Activated CD8-positive, alpha-beta memory T cell treated with anti-CD3 and anti-CD28 coated beads for 4 hours (primary cell): ENCODE measurements around the gene ZNF484.
"Not testable (repeated sequence)": the region's sequence is repeated elsewhere in the genome, so short reads cannot be mapped to it uniquely, and the experiment has no call there.

Source experiments
- DNase-seq, 2 donors: peaks; one replicate each; pipeline ENCODE4 v3.0.0-alpha.2; 2020; ENCODE audit warnings: low read depth in 2 of 2

Gene ZNF484

GRCh38 chr9:92877531-92878430 is at the start of gene ZNF484:
TSS of gene ZNF484 (minus strand) at chr9:92878038. CDS start at chr9:92875029, 3,009 bp downstream.
- peak; percentile 94 to 97 for DNase-seq

- DNase-seq: no peak
Measured at GRCh38 chr9:92920437-92920836, 42.6 kb upstream of the ZNF484 start.

- no peak for DNase-seq
Measured at GRCh38 chr9:92917176-92917800, 39.5 kb upstream of the ZNF484 start.

GRCh38 chr9:92911511-92912475 is 34.0 kb upstream of the ZNF484 start:
- no peak for DNase-seq

DNA sequence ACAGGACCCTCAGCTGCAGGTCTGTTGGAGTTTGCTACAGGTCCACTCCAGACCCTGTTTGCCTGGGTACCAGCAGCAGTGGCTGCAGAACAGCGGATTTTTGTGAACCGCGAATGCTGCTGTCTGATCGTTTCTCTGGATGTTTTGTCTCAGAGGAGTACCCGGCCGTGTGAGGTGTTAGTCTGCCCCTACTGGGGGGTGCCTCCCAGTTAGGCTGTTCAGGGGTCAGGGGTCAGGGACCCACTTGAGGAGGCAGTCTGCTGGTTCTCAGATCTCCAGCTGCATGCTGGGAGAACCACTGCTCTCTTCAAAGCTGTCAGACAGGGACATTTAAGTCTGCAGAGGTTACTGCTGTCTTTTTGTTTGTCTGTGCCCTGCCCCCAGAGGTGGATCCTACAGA is 27.3 kb upstream of the ZNF484 start:
- DNase-seq: not testable (repeated sequence)

GRCh38 chr9:92897323-92897722 is 19.5 kb upstream of the ZNF484 start:
- DNase-seq: no peak

- DNase-seq: no peak
Measured at GRCh38 chr9:92895812-92896436, 18.1 kb upstream of the ZNF484 start.

DNA sequence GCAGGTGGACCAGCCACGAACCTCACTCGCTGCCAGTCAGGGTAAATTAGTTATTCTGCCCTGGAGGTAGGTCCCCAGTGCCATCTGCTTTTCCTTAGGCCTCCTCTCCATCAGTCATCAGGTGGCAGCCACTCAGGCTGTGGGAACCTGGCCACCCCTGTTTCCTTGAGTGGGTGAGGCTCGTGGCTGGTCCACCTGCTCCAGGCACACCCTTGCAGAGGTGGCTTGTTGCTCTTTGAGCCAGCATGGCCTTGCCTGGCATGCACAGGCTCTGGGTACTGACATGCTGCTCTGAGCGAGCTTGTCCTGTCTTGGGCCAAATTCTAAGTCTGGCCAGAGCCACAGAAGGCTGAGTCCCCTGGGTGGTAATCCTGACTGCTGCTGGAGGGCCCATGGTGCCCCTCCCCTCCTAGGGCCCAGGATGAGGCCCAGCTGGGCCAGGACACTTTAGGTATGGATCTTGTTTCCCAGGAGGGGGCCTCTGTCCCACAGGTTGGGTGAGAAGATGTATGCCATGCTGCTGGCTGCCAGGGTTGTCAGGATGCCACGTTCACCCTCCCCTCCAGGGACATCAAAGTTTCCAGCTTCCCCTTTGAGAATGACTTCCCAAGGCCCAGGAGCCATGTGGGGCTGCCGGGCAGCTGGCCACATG is 17.0 kb upstream of the ZNF484 start:
- DNase-seq: no peak

DNA sequence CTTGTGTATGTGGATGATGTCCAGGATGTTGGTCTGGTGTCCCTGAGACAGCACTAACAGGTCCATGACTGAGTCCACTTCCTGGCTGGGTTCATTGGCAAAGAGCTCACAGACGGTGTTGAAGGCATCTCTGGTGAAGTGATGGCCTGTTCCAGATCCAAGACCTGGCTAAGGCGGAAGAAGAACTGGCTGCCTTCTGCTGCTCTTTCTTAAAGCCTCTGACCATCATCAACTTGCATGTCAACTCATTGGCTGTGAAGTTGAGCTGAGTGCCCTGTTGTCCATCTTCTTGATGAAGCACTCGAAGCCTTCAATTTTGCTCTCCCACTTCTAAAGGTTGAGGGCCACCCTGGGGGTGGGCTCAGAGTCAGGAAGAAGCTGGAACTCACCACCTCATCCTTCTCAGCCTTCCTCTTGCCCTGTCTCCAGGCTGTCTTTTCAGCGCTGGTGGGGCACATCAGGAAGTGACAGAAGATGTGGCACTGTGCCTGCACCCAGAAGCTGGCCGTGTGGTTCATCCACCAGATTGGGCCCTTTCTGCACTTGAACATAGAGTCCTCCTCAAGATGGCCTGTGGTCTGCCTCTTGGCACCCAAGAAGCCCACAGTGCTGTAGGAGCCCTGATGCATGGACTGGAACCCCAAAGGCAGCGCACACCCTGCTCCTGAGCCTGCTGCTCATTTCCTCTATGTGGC is 16.2 kb upstream of the ZNF484 start:
- not testable (repeated sequence) for DNase-seq

DNA sequence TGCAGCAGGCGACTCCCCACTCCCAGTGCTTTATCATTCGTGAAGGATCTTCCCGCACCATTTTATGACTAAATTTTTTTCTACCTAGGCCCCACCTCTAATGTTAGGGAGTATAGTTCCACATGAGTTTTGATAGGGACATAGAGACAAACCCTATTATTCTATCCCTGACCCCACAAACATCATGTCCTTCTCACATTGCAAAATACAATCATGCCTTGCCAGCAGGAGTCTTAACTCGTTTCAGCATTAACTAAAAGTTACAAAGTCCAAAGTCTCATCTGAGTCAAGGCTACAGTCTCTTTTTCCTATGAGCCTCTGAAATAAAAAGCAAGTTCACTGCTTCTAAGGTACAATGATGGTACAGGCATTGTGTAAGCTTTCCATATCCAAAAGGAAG is 14.4 kb upstream of the ZNF484 start:
- not testable (repeated sequence) for DNase-seq

DNA sequence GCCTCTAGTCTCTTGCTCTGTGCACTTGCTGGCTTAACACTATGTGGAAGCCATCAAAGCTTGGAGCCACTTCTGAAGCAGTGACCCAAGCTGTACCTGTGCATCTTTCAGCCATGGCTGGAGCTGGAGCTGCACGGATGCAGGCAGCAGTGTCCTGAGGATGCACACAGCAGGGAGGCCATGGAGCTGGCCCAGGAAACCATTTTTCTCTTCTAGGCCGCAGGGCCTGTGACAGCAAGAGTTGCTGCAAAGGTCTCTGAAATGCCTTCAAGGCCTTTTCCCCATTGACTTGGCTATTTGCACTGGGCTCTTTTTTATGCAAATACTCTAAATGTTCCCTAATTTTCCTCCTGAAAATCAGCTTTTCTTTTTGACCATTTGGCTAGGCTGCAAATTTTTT is 12.9 kb upstream of the ZNF484 start:
- DNase-seq: no peak

- no peak for DNase-seq
Measured at GRCh38 chr9:92887880-92888338, 10.1 kb upstream of the ZNF484 start.

DNA sequence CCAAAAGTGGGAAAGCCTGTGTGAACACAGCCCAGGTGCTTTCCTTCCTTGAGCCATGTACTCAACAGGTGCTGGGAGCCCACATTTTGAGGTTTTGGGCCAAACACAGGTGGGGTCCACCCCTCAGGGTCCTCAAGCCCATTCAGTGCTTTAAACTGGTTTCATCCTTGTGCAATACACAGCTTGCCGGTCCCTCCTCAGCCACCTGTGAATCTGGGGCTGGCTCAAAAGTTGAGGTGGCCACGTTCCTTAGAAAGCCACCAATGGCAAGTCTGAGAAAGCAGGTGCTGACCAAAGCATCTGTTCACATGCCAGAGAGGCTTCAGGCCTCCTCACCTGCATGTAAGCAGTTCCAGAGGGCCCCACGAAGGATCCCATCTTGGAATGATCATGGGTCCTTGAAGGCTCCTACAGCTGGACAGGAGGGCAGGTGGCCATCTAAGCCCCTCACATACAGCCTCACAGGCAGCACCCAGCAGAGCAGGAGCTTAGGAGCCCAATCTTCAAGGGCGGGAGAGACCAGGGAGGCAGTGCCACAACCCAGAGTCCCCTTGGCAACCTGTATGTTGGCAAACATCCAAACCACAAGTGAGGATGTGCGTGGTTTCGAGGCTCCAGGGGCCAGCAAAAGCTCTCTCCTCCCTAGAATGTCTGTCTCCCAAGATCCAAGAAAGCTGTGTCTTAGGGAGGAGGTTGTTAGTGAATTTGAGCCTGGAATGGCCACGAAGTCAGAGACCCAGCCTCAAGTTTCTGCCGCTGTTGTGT is 9.2 kb upstream of the ZNF484 start:
- DNase-seq: not testable (repeated sequence)

DNA sequence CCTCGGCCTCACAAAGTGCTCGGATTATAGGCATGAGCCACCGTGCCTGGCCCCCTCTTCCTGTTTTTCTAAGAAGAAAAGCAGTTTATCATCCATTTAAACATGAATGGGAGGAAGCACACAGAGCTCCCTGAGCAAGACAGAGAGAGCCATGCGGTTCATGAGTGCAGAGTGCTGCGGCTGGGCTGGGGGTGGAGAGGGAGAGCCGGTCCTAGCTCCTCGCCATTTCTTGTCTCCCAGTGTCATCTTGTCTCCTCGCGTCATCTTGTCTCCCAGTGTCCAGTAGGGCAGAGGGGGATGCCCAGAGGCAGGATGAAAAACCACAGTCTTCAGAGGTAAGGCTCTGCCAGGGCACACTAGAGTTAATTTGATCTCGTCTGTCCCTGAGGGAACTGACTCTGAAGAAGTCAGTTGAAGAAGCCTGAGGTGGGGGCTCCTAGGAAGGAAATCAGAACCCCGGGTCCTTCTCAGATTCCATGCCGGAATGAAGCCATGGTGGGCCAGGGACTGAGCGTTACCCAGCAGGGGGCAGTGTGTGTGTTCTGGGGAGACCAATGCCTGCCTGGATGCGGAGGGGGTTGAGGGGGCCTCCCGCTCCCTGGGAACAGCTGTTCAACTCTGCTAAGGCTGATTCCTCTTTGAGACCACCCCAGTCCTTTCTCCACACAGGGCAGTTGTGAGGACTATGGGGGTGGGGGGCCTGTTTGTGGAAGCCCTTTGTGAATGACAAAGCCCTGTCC is 6.0 kb upstream of the ZNF484 start:
- DNase-seq: not testable (repeated sequence)

- DNase-seq: no peak
Measured at GRCh38 chr9:92882276-92882675, 4.4 kb upstream of the ZNF484 start.

- no peak for DNase-seq
Measured at GRCh38 chr9:92875373-92875772, 2.5 kb downstream of the ZNF484 start.

- no peak for DNase-seq
Measured at GRCh38 chr9:92870289-92870688, 7.5 kb downstream of the ZNF484 start.

GRCh38 chr9:92866600-92866999 is 11.2 kb downstream of the ZNF484 start:
- not testable (repeated sequence) for DNase-seq

DNA sequence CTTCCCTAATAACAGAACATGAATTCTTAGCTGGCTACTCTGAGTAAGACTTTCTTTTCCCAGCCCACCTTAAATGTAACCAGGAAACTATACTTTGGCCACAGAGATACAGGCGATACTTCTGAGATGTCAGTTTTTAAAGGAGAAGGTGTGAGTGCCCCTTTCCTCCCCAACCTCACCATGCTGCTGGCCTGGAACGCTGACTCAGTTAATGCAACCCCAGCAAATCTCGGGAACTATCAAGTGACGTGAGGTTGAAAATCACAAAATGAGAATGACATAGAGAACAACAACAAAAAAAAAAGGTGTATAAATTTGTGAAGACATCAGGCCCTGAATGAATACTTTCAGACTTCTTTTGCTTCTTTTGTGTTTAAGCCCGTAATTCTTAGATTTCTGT is 13.7 kb downstream of the ZNF484 start:
- DNase-seq: no peak
